Omental fat pad (tissue), 4 donors: ENCODE results near the gene IMMT. TPM values are rescaled to one million over a fixed set of nuclear protein-coding genes. Genes with fewer than 3 reads are reported as not detected.
A peak's percentile ranks its signal among the peaks of the same experiment; 100 is the strongest.
"Not testable (repeated sequence)": the region's sequence is repeated elsewhere in the genome, so short reads cannot be mapped to it uniquely, and the experiment has no call there.

Experiments
- ATAC-seq: fragments of 150-250 bp; one replicate; pipeline ENCODE4 v1.9.1; 2016; ENCODE audit warnings: mild to moderate bottlenecking, moderate library complexity; ENCODE audit not compliant: low FRiP score
- DNase-seq: peaks from one replicate; pipeline ENCODE4 v3.0.0-alpha.2; 2019; ENCODE audit warnings: low spot score
- total RNA-seq, 4 donors: library from RNA; depleted of rRNA; stranded (reverse); fragments of >200 nt; gene quantifications; one replicate each; pipeline ENCODE4 v1.1.0, GENCODE V29; 2016
- TF ChIP-seq, protein P1 (sequence below), 3 donors: fragments of 450-650 bp; IDR thresholded peaks; one replicate each; pipeline ENCODE4 v1.5.1; 2016 to 2017; ENCODE audit warnings: antibody characterized with exemption in 3 of 3, mild to moderate bottlenecking in 3 of 3, moderate library complexity in 2 of 3

IMMT gene
- 10 to 100 TPM; 52.2 to 64.7 (median 58.7) TPM for total RNA-seq

DNA sequence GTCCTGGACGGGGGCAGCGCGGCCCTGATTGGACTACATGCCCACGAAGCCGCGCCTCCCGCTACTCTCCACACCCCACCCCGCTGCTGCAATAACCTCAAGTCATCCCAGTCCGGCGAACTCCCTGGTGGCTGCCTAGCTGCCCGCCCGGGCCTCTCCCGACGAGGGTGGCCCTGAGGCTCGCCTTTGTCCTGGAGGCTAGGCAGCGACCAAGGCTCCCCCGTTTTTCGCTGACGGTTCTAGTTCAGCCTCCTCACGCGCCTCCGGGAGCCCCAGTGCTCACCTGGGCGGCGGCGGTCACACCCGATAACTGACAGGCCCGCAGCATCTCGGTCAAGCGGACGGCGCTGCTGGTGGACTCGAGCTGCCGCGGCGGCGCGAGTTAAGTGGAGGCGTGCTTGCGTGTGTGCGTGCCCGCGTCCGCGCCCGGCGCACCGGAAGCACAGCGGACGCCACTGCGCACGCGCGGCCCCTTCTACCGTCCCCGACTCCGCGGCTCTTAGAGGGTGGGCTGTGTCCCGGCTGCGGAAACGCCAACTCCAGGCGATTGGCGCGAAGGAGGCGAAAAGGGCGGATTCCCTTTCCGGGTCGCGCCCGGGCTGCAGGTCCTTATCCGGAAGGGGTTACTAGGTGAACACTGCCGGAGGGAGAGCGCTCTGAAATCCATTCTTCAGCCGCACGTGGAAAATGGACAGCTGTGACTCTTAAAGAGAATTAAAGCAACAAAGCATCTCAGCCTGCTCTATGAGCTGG is at the start of gene IMMT:
Gene IMMT, minus strand, starts transcription at position 408 of the 753 bp plus-strand sequence. Its CDS starts 80 bp downstream, at position 328.
- TF ChIP-seq, protein P1, sequence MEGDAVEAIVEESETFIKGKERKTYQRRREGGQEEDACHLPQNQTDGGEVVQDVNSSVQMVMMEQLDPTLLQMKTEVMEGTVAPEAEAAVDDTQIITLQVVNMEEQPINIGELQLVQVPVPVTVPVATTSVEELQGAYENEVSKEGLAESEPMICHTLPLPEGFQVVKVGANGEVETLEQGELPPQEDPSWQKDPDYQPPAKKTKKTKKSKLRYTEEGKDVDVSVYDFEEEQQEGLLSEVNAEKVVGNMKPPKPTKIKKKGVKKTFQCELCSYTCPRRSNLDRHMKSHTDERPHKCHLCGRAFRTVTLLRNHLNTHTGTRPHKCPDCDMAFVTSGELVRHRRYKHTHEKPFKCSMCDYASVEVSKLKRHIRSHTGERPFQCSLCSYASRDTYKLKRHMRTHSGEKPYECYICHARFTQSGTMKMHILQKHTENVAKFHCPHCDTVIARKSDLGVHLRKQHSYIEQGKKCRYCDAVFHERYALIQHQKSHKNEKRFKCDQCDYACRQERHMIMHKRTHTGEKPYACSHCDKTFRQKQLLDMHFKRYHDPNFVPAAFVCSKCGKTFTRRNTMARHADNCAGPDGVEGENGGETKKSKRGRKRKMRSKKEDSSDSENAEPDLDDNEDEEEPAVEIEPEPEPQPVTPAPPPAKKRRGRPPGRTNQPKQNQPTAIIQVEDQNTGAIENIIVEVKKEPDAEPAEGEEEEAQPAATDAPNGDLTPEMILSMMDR (IDR thresholded peaks at IDR 0.05), result no peak

DNA sequence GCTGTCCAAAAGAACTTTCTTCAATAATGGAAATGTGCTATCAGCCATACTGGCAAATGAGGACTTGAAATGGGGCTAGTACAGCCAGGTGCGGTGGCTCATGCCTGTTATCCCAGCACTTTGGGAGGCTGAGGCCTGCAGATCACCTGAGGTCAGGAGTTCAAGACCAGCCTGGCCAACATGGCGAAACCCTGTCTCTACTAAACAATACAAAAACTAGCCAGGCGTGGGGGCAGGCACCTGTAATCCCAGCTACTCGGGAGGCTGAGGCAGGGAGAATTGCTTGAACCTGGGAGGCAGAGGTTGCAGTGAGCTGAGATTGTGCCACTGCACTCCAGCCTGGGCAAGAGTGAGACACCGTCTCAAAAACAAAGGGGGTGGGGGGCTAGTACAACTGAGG is 49.5 kb upstream of the IMMT start:
- not testable (repeated sequence) for ATAC-seq, DNase-seq

More for the DNA sequence above, at the start of gene IMMT:
- peak; percentile 91 for DNase-seq
- ATAC-seq, result peak; percentile 97

DNA sequence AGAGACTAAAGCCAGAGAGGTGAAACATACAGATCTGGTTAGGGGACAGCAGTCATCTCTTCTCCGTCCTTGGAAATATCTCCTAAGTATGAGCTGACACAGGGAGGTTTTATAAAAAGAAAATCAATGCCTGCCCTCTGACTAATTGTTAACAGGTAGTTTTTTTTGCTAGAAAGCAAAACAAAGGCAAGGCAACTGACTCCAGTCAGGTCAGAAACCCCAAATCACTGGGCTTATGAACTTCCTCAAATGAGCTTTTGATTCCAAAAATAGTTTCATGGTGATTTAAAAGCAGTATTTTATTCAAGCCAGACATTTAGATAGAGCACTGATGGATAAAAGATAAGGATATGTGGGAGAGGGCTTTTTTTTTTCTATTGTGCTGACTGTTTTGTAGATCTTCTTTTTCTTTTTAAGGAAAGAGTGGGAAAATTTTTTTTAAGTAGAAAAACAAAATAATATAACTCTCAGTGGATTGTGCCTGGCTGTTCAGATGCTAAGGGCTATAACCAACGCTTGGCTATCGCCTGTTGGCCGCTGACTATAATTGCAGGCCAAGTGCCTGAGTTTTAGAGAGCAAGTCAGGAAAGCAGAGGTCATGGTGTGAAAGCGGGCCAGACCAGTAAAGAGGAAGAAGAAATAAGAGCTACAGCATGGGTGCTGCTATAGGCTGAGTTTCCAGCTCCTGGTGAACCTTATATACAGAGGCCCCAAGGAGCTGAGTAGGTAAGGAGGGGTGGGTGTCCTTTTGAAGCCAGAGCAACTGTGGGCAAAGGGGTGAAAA is 48.9 kb upstream of the IMMT start:
- ATAC-seq (no peak), DNase-seq (no peak)
- TF ChIP-seq, protein P1 (IDR thresholded peaks at IDR 0.05), result no peak

DNA sequence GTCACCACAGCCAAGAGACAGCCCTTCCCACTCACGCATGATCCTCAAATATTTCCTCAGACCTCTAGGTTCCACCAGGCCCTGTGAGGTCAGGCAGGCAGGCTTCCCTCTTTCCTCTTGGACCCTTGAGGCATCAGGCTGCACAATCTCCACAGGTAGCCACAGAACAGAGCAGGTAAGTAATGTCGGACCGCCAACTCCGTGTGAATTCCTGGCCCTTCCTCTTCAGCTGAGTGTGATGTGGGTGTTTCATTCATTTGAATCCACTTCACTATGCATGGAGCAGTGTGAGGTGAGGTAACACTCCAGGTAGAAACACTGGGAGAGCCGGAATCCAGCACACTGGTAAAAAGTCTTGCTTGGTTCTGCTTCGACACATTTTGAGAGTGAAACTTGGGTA is 48.0 kb upstream of the IMMT start:
- TF ChIP-seq, protein P1 (IDR thresholded peaks at IDR 0.05), result no peak
- no peak for DNase-seq
- no peak for ATAC-seq

DNA sequence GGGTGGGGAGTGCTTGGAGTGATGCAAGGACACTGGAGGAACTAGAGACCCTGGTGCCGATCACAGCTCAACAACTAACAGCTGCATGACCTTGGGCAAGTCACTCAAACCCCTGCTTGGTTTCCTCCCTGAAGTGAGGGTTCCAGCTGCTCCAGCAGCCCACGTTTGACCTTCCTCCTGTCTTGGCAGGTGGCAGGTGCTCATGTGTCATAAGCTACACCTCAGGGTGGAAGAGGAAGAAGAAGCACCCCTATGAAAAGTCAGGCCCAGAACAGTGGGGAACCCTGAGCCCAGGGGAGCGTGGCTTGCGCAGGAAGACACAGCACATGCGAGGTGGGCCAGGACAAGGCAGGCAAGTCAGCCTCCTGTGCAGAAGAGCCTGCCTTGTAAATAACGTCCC is 46.3 kb upstream of the IMMT start:
- TF ChIP-seq, protein P1 (IDR thresholded peaks at IDR 0.05), result no peak
- no peak for DNase-seq
- ATAC-seq, result no peak

DNA sequence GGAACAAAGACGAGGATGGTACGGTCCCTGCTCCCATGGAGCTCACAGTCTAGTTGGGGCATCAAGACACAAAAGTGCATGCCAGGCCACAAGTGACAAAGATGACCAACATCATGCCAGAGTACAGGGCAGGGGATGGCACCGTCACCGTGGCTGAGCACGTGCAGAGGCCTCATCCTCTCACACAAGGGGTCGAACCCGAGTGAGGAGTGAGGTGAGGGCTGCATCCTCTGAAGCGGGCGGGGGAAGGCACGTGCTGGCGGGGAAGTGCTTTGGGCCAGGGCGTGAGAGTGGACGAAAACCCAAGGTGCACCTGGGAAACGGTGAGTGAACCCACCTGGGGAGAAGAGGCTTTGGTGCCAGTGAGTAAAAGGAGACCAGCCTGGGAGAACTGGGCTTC is 45.0 kb upstream of the IMMT start:
- ATAC-seq (peak; percentile 41), DNase-seq (no peak)
- TF ChIP-seq, protein P1 (IDR thresholded peaks at IDR 0.05), result no peak

DNA sequence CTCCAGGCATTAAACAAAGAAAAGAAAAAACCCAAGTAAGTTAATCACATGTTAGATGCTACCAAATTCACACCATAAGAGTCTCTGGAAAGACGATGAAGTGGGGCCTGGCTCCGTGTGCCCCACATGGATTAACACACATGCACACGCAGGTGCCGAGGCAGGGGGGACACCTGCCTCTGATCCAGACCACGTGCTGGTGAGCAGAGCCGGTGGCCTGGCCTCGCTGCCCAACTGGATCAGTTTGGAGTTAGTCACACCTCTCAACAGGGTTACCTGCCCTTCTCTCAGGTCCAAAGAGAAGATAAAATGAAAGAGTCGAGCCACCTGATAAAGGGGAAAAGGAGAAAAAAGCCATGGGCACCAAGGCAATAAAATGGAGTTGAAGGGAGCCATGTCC is 44.5 kb upstream of the IMMT start:
- ATAC-seq (no peak), DNase-seq (no peak)
- TF ChIP-seq, protein P1 (IDR thresholded peaks at IDR 0.05), result no peak
